Suprapubic skin (tissue), 4 donors: Measurements from ENCODE around the gene SPATA33. TPM values are rescaled to one million over a fixed set of nuclear protein-coding genes. Genes with fewer than 3 reads are reported as not detected.
"Not testable (repeated sequence)": the region's sequence is repeated elsewhere in the genome, so short reads cannot be mapped to it uniquely, and the experiment has no call there.

Experiments
- DNase-seq, 2 donors: peaks; one replicate each; pipeline ENCODE4 v3.0.0-alpha.2; 2019; ENCODE audit warnings: low spot score in 2 of 2
- H3K27ac ChIP-seq: fragments of 200-600 bp; sonication (generic); one replicate; pipeline ENCODE4 v1.5.1; 2019
- H3K27me3 ChIP-seq: fragments of 200-600 bp; sonication (generic); one replicate; pipeline ENCODE4 v1.5.1; 2019
- H3K36me3 ChIP-seq: fragments of 200-600 bp; sonication (generic); one replicate; pipeline ENCODE4 v1.5.1; 2019
- H3K4me1 ChIP-seq: fragments of 200-600 bp; sonication (generic); one replicate; pipeline ENCODE4 v1.5.1; 2019
- H3K4me3 ChIP-seq: fragments of 200-600 bp; sonication (generic); one replicate; pipeline ENCODE4 v1.5.1; 2019; ENCODE audit warnings: mild to moderate bottlenecking
- H3K9me3 ChIP-seq: fragments of 200-600 bp; sonication (generic); one replicate; pipeline ENCODE4 v1.5.1; 2019
- CTCF ChIP-seq, 2 donors: fragments of 200-600 bp in 1 of 2; fragments of 450-650 bp in 1 of 2; sonication (generic) in 1 of 2; IDR thresholded peaks; one replicate each; pipeline ENCODE4 v1.5.1; 2016 to 2019; ENCODE audit warnings: antibody characterized with exemption in 2 of 2, mild to moderate bottlenecking in 1 of 2, moderate library complexity in 1 of 2
- EP300 ChIP-seq: sonication (generic); formaldehyde crosslinking; IDR thresholded peaks from one replicate; pipeline ENCODE4 v1.6.1; 2017; ENCODE audit warnings: antibody characterized with exemption
- POLR2A ChIP-seq, 2 donors: fragments of 450-650 bp; IDR thresholded peaks; one replicate each; pipeline ENCODE4 v1.6.1; 2017; ENCODE audit warnings: antibody characterized with exemption in 2 of 2, mild to moderate bottlenecking in 2 of 2, moderate library complexity in 2 of 2
- POLR2AphosphoS5 ChIP-seq, 3 donors: sonication (generic); formaldehyde crosslinking; IDR thresholded peaks; one replicate each; pipeline ENCODE4 v1.6.1; 2017; ENCODE audit warnings: antibody characterized with exemption in 3 of 3
- WGBS: methylation state at CpG from one replicate; pipeline ENCODE4 v1.1.5; 2018; 5-methylcytosine and 5-hydroxymethylcytosine counted together
- total RNA-seq, 4 donors: library from RNA; depleted of rRNA; stranded (reverse); fragments of >200 nt; gene quantifications; one replicate each; pipeline ENCODE4 v1.1.0, GENCODE V29; 2016

The SPATA33 gene
- total RNA-seq, 4 donors from 2014 or later: 3.2 to 9.7 (median 4.4) TPM

DNA sequence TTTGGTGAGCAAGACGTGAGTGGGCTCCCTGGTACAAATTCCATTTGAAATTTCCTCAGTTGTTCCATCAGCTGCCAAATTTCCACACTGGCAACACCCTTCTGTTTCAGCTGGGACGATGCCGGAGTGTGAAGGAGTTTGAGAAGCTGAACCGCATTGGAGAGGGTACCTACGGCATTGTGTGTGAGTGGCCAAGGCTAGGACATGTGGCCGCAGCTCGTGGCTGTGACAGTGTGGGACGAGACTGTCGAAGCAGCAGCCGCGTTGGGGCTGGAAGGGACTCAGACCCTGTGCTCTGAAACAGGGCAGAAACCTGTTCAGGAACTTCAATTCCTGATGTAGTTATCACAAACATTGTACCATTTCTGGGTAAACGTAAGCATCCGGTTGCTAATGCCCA lies 31.5 kb downstream of the SPATA33 start:
- Histone ChIP-seq H3K4me3 (no peak overlapping the region), H3K4me1 (peaks cover 21% of the 10 kb centered on the region), H3K27ac (no peak overlapping the region), H3K27me3 (no peaks in the 10 kb centered on the region), H3K9me3 (no peaks in the 10 kb centered on the region), H3K36me3 (peaks cover 47% of the 10 kb centered on the region)
- no peak for TF ChIP-seq EP300
- no peak for TF ChIP-seq POLR2A (IDR thresholded peaks at IDR 0.05)
- TF ChIP-seq POLR2AphosphoS5 (IDR thresholded peaks at IDR 0.05): no peak
- TF ChIP-seq CTCF (IDR thresholded peaks at IDR 0.05): no peak
- 92% methylated on average over 13 of the region's 13 CpGs for WGBS
- DNase-seq: peak in 1 of 2 donors; percentile 58

DNA sequence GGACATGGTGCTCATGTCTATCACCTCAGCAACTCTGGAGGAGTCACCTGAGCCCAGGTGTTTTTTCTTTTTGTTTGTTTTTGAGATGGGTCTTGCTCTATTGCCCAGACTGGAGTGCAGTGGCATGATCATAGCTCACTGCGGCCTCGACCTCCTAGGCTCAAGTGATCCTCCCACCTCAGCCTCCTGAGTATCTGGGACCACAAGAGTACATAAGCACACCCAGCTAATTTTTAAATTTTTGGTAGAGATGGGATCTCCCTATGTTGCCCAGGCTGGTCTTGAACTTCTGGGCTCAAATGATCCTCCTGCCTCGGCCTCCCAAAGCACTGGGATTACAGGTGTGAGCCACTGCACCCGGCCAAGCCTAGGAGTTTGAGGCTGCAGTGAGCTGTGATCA lies 32.0 kb downstream of the SPATA33 start:
- not testable (repeated sequence) for H3K9me3 ChIP-seq, H3K4me3 ChIP-seq, H3K27me3 ChIP-seq, H3K27ac ChIP-seq
- 79% methylated on average over 4 of the region's 4 CpGs for WGBS
- Histone ChIP-seq H3K4me1 (peaks cover 21% of the 10 kb centered on the region), H3K36me3 (peaks cover 52% of the 10 kb centered on the region)
- DNase-seq: peak in 1 of 2 donors; percentile 28

- 89% methylated on average over 15 of the region's 16 CpGs for WGBS
- DNase-seq: peak in 1 of 2 donors; percentile 67
- Histone ChIP-seq H3K9me3 (no peaks in the 10 kb centered on the region), H3K4me3 (no peak overlapping the region), H3K27ac (no peak overlapping the region), H3K4me1 (peaks cover 21% of the 10 kb centered on the region), H3K27me3 (no peaks in the 10 kb centered on the region), H3K36me3 (peaks cover 60% of the 10 kb centered on the region)
- TF ChIP-seq POLR2A (IDR thresholded peaks at IDR 0.05) (no peak), EP300 (no peak), CTCF (IDR thresholded peaks at IDR 0.05) (no peak)
These were observed 32.8 kb downstream of the SPATA33 start for GRCh38 chr16:89690392-89690901.

- no peak for TF ChIP-seq POLR2A (IDR thresholded peaks at IDR 0.05)
- TF ChIP-seq CTCF (IDR thresholded peaks at IDR 0.05): no peak
- no peak for TF ChIP-seq EP300
- no peak for TF ChIP-seq POLR2AphosphoS5 (IDR thresholded peaks at IDR 0.05)
- Histone ChIP-seq H3K36me3 (peaks cover 67% of the 10 kb centered on the region), H3K27me3 (no peaks in the 10 kb centered on the region), H3K27ac (no peak overlapping the region), H3K4me3 (no peak overlapping the region), H3K9me3 (no peaks in the 10 kb centered on the region), H3K4me1 (peaks cover 14% of the 10 kb centered on the region)
- 94% methylated on average over 15 of the region's 21 CpGs for WGBS
- DNase-seq: peak in 1 of 2 donors; percentile 54
These were observed 33.8 kb downstream of the SPATA33 start for GRCh38 chr16:89691231-89691985.

- Histone ChIP-seq H3K4me1 (peaks cover 12% of the 10 kb centered on the region), H3K27me3 (no peaks in the 10 kb centered on the region), H3K36me3 (peaks cover 71% of the 10 kb centered on the region), H3K4me3 (no peak overlapping the region), H3K27ac (no peak overlapping the region), H3K9me3 (no peaks in the 10 kb centered on the region)
- no CpG with 5 or more reads among the region's 13 CpGs for WGBS
- DNase-seq: peak in 1 of 2 donors; percentile 61
- TF ChIP-seq EP300 (no peak), POLR2A (IDR thresholded peaks at IDR 0.05) (no peak), POLR2AphosphoS5 (IDR thresholded peaks at IDR 0.05) (no peak), CTCF (IDR thresholded peaks at IDR 0.05) (no peak)
These were observed 34.4 kb downstream of the SPATA33 start for GRCh38 chr16:89691986-89692569.
